SH-SY5Y (cell line): ENCODE measurements around the gene CCSER2.

Source experiments
- GATA2 ChIP-seq: IDR thresholded peaks from 2 replicates; pipeline ENCODE4 v1.6.1; 2011; ENCODE audit warnings: mild to moderate bottlenecking, low read depth, low read length
- GATA3 ChIP-seq: IDR thresholded peaks from 2 replicates; pipeline ENCODE4 v1.6.1; 2011; ENCODE audit warnings: low read depth, mild to moderate bottlenecking, low read length, moderate library complexity

GRCh38 chr10:84293171-84293570 is 35.2 kb upstream of the CCSER2 start:
- TF ChIP-seq GATA3: no peak
- no peak for TF ChIP-seq GATA2
